Urinary bladder (tissue), 4 donors: ENCODE results near the gene FAAP20. TPM values are rescaled to one million over a fixed set of nuclear protein-coding genes. Genes with fewer than 3 reads are reported as not detected.

Experiments
- DNase-seq: peaks from one replicate; pipeline ENCODE4 v3.0.0-alpha.2; 2015; ENCODE audit errors: extremely low spot score
- H3K27ac ChIP-seq: one replicate; pipeline ENCODE4 v1.5.1; 2013; ENCODE audit warnings: low read depth, mild to moderate bottlenecking, moderate library complexity
- H3K36me3 ChIP-seq: one replicate; pipeline ENCODE4 v1.6.1; 2013; ENCODE audit warnings: mild to moderate bottlenecking, moderate library complexity; ENCODE audit not compliant: insufficient read depth
- H3K4me1 ChIP-seq: one replicate; pipeline ENCODE4 v1.6.1; 2013; ENCODE audit warnings: mild to moderate bottlenecking, moderate library complexity; ENCODE audit not compliant: insufficient read depth
- H3K4me3 ChIP-seq: one replicate; pipeline ENCODE4 v1.5.1; 2013; ENCODE audit warnings: low read depth, low read length
- WGBS: extraction: QIAGEN DNeasy Blood & Tissue Kit; methylation state at CpG from one replicate; pipeline ENCODE4 v1.1.7; 2013; 5-methylcytosine and 5-hydroxymethylcytosine counted together
- polyA plus RNA-seq: library from polyadenylated mRNA; stranded (reverse); fragments of 200-250 nt; gene quantifications from one replicate; pipeline ENCODE4 v1.2.3, GENCODE V29; 2013
- total RNA-seq: library from RNA; depleted of rRNA; stranded (reverse); fragments of >200 nt; gene quantifications from one replicate; pipeline ENCODE4 v1.2.3, GENCODE V29; 2014
- donor health status: healthy with polysubstance abuse.
- donor health status: healthy.

Gene FAAP20
- total and polyA plus RNA-seq, 2 donors, result 14.6 to 96.4 TPM

DNA sequence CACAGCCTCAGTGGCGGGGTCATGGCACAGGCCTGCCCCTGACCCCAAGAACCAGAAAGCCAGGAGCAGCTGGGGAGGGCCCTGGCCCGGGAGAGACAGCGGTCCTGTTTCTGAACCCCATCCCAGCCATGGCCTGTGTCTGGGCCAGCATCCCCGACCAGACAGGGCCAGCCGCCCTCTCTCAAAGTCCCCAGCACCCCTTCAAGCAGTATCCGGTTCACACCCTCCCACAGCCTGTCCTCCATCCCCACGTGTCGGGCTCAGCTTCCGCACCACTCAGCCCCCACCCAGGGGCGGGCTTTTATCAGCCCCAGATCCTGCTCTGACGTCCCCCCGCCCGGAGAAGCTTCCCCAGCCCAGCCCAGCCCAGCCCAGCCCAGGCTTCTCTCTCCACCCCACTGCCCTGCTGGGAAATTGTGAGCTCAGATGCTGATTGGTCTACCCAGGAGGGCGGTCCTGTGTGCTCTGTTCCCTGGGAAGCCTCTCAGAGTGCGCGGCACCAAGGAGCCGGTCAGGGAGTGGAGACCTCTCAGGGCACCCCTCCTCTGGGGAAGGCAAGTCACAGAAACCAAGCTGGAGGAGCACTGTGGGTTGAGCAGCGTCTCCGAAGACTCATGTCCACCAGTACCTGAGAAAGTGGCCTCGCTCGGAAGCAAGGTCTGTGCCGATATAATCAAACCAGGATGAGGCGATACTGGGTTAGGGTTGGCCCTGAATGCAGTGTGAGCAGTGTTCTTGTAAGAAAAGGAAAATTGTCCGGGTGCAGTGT, 4.7 kb upstream of the FAAP20 start:
- peak; percentile 76 for DNase-seq
- peak overlapping the region; percentile 9 for H3K4me3 ChIP-seq
- no peaks in the 10 kb centered on the region for H3K36me3 ChIP-seq
- WGBS, result 6% methylated on average over 24 of the region's 24 CpGs
- H3K4me1 ChIP-seq, result peaks cover 2% of the 10 kb centered on the region
- peak overlapping the region; percentile 70 for H3K27ac ChIP-seq

GRCh38 chr1:2198571-2198970, 4.0 kb upstream of the FAAP20 start:
- 71% methylated on average over 11 of the region's 11 CpGs for whole genome bisulfite sequencing
- Histone ChIP-seq H3K27ac (peak overlapping the region; percentile 70), H3K4me1 (peaks cover 2% of the 10 kb centered on the region), H3K4me3 (no peak overlapping the region), H3K36me3 (no peaks in the 10 kb centered on the region)
- DNase-seq, result no peak

GRCh38 chr1:2197707-2198165, 3.2 kb upstream of the FAAP20 start:
- no peak overlapping the region for H3K4me3 ChIP-seq
- no peak for DNase-seq
- 76% methylated on average over 10 of the region's 10 CpGs for WGBS
- H3K27ac ChIP-seq, result no peak overlapping the region
- H3K4me1 ChIP-seq, result peaks cover 2% of the 10 kb centered on the region
- no peaks in the 10 kb centered on the region for H3K36me3 ChIP-seq

- 87% methylated on average over 17 of the region's 17 CpGs for WGBS
- Histone ChIP-seq H3K4me1 (peaks cover 2% of the 10 kb centered on the region), H3K27ac (no peak overlapping the region), H3K36me3 (no peaks in the 10 kb centered on the region), H3K4me3 (no peak overlapping the region)
- no peak for DNase-seq
Observed at GRCh38 chr1:2196901-2197638, 2.5 kb upstream of the FAAP20 start.

DNA sequence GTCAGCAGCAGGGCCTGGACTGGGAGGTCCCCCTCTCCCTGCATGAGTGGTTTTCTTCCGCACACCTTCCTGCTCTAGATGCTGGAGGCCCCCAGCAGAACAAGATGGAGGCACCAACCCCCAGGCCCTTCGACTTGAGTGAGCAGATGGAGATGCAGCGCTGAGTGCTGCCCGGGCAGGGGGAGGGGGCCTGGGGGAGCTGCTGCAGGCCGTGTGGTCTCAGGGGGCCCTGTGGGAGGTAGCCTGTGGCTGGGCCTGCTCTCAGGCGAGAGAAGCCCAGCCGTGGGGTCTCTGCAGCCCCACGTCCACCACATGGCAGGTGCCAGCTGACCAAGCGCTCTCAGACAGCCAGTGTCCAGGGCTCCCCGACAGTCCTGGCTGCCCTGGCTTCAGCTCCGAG, 1.2 kb upstream of the FAAP20 start:
- Histone ChIP-seq H3K4me1 (peaks cover 3% of the 10 kb centered on the region), H3K4me3 (no peak overlapping the region), H3K36me3 (no peaks in the 10 kb centered on the region), H3K27ac (peak overlapping the region; percentile 84)
- DNase-seq, result no peak
- WGBS, result 66% methylated on average over 11 of the region's 11 CpGs

DNA sequence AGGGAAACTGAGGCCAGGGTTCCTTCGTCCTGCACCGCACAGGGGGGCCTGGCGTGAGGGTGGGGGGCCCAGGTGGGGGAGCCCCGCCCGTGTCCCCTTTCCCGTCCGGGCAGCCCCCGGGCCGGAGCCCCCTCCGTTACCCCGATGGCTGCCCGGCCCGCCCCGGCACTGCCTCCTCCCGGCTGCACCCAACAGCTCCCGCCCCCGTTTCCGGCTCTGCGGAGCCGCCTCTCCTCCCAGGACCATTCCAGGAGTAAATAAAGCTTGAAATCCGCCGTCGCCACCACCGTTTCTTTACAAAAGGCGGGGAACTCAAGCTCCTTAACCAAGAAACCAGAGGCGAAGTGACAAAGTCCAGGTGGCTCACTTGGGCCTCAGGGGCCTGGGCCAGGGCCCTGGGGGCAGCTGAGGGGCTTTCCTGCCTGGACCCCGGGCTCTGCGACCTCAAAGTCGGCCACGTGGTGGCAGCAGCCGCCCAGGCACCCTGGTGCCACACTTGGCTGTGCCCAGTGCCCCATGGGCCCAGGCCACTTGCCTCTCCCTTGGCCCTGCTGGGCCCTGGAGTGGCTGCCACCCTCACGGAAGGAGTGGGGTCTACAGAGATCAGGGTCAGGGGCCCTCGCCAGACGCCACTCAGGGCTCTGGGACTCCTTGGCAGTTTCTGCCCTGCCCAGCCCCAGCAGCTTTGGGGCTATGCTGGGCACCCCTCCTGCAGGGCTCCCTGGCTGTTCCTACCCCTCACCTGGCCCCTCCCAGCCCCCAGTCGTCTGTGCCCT, 514 bp upstream of the FAAP20 start:
- peak overlapping the region; percentile 84 for H3K27ac ChIP-seq
- no peaks in the 10 kb centered on the region for H3K36me3 ChIP-seq
- DNase-seq, result peak; percentile 75
- H3K4me1 ChIP-seq, result peaks cover 5% of the 10 kb centered on the region
- peak overlapping the region; percentile 60 for H3K4me3 ChIP-seq
- WGBS, result 3% methylated on average over 35 of the region's 35 CpGs

GRCh38 chr1:2193514-2194281, 874 bp downstream of the FAAP20 start:
- Histone ChIP-seq H3K4me1 (peaks cover 4% of the 10 kb centered on the region), H3K4me3 (peak overlapping the region; percentile 60), H3K27ac (peak overlapping the region; percentile 62), H3K36me3 (no peaks in the 10 kb centered on the region)
- DNase-seq, result no peak
- 48% methylated on average over 44 of the region's 44 CpGs for WGBS

DNA sequence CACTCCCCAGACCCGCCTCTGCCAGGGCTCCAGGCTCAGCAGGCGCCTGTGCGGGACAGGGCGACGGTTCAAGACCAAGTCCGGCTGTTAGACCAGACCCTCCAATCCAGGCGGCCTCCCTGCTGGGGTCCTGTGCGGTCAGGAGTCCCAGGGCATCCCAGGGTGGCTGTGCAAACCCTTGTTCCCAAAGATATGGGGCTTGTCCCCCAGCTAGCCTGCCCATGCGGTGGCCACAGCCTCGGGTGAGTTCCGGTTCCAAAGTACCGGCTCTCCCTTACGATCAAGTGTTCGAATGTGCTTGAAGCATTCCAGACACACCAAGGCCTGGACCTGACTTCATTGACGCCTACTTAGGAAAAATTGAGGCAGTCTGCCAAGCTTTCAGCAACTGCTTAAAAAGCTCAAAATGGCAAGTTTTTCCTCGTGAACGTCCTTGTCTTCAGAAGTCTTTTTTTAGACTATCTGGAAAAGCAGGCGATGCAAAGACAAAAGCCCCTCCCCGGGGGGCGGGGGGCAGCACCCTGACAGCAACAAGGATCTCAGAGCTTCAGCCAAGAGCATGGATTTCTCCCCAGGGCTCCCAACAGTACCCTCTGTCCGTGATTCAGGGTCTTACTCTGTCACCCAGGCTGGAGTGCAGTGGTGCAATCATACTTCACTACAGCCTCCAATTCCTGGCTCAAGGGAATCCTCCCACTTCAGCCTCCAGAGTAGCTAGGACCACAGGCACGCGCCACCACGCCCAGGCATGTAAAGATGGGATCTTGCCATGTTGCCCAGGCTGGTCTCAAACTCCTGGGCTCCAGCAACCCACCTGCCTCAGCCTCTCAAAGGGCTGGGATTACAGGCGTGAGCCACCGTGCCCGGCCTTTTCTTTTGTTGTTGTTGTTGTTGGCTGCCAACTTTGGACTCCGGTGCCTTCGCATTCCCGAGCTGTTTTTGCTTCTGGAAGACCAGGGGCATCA, 2.3 kb downstream of the FAAP20 start:
- Histone ChIP-seq H3K27ac (no peak overlapping the region), H3K36me3 (no peaks in the 10 kb centered on the region), H3K4me1 (peaks cover 4% of the 10 kb centered on the region), H3K4me3 (no peak overlapping the region)
- WGBS, result 54% methylated on average over 30 of the region's 30 CpGs
- DNase-seq, result no peak

- WGBS, result 62% methylated on average over 19 of the region's 19 CpGs
- H3K27ac ChIP-seq, result peak overlapping the region; percentile 79
- H3K4me3 ChIP-seq, result peak overlapping the region; percentile 46
- peaks cover 4% of the 10 kb centered on the region for H3K4me1 ChIP-seq
- no peaks in the 10 kb centered on the region for H3K36me3 ChIP-seq
- no peak for DNase-seq
Observed at GRCh38 chr1:2190491-2190976, 4.0 kb downstream of the FAAP20 start.

DNA sequence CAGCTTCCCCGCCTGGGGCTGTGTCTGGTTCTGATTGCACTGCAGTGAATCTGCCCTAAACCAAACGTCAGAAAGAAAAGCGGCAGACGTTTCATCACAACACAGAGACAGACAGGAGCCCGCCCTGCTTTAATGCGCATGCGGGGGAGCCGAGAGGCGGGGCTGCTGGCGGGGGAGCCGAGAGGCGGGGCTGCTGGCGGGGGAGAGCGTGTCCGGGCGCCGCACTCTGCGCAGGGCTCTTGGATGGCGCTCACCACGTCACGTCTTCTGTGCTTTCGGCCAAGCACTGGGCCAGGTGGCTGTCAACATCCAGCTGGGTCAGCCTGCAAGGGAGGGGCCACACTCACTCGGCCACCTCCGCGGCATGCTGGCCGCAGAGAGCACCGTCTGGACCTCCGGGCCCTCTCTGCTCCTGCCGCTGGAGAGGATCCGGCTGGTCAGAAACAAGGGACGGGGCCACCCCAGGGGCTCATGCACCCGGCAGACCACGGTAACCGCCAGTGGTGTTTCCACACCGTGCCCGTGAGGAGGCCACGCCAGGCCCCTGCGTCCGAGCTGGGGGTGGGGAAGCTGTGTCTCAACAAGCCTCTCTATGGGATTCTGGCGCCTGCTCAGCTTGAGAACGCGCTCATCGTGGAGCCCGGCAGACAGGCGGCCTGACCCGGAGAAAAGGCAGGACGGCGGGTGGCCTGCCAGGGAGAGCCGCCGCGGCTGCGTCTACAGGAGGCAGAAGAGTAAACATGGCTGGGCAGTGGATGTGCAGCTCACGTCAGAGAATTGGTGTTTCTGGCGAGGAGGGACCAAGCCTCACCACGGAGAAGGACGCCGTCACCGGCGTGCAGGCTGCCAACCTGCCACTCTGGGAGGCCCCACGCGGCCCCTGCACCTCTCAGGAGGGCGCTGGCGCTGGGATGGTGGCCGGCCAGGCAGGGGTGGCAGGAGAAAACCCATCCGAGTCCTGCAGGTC, 4.8 kb downstream of the FAAP20 start:
- H3K4me1 ChIP-seq, result peaks cover 4% of the 10 kb centered on the region
- H3K4me3 ChIP-seq, result peak overlapping the region; percentile 46
- WGBS, result 10% methylated on average over 65 of the region's 65 CpGs
- H3K36me3 ChIP-seq, result no peaks in the 10 kb centered on the region
- DNase-seq, result peak; percentile 90
- peak overlapping the region; percentile 79 for H3K27ac ChIP-seq

GRCh38 chr1:2188336-2188735, 6.2 kb downstream of the FAAP20 start:
- 89% methylated on average over 16 of the region's 16 CpGs for WGBS
- no peak for DNase-seq
- no peak overlapping the region for H3K27ac ChIP-seq
- H3K4me3 ChIP-seq, result no peak overlapping the region
- peaks cover 4% of the 10 kb centered on the region for H3K4me1 ChIP-seq
- H3K36me3 ChIP-seq, result no peaks in the 10 kb centered on the region
